MCF 10A (cell line): ENCODE data around the gene FBXO10. TPM values are rescaled to one million over a fixed set of nuclear protein-coding genes. Genes with fewer than 3 reads are reported as not detected.

Experiments used
- BruUV-seq: library from RNA; stranded (reverse); fragments of 400-500 nt; replicated peaks from 2 replicates; lab custom pipeline; 2021; lab: Mats Ljungman, UMichigan
- CTCF ChIA-PET: fragments of 300-600 bp; sonication (Branson Sonifier 250); formaldehyde crosslinking; extraction: SDS; loops from one replicate; lab custom pipeline; 2021; ENCODE audit warnings: antibody characterized with exemption, inconsistent platforms; lab: Yijun Ruan, JAX
- POLR2A ChIA-PET: fragments of 300-600, 350-650 bp; sonication (Branson Sonifier 250); formaldehyde crosslinking; extraction: SDS; loops from one replicate; lab custom pipeline; 2020; ENCODE audit warnings: antibody characterized with exemption, inconsistent platforms; lab: Yijun Ruan, JAX
- DNase-seq: peaks from one replicate; pipeline ENCODE4 v3.0.0-alpha.2; 2018; ENCODE audit not compliant: unreplicated experiment
- H3K27ac Mint-ChIP-seq: one replicate; pipeline ENCODE4 v1.8.0; 2022; ENCODE audit warnings: mild to moderate bottlenecking, low read depth, mixed read lengths; ENCODE audit not compliant: unreplicated experiment
- H3K27me3 Mint-ChIP-seq: one replicate; pipeline ENCODE4 v1.8.0; 2022; ENCODE audit warnings: mixed read lengths; ENCODE audit not compliant: insufficient read depth, unreplicated experiment
- H3K36me3 Mint-ChIP-seq: one replicate; pipeline ENCODE4 v1.8.0; 2022; ENCODE audit warnings: mild to moderate bottlenecking, moderate library complexity, mixed read lengths; ENCODE audit not compliant: insufficient read depth, unreplicated experiment
- H3K4me1 Mint-ChIP-seq: one replicate; pipeline ENCODE4 v1.8.0; 2022; ENCODE audit warnings: mixed read lengths; ENCODE audit not compliant: insufficient read depth, unreplicated experiment
- H3K4me3 Mint-ChIP-seq: one replicate; pipeline ENCODE4 v1.8.0; 2022; ENCODE audit warnings: mild to moderate bottlenecking, moderate library complexity, mixed read lengths; ENCODE audit not compliant: unreplicated experiment
- H3K9me3 Mint-ChIP-seq: one replicate; pipeline ENCODE4 v1.8.0; 2022; ENCODE audit warnings: mixed read lengths; ENCODE audit not compliant: unreplicated experiment
- intact Hi-C: fragments of 100-400 bp; cut with micrococcal nuclease; formaldehyde crosslinking; loops from 2 replicates; pipeline ENCODE4 v1.14.1; 2022
- total RNA-seq: library from RNA; stranded (reverse); gene quantifications from 2 replicates; pipeline ENCODE4 v1.2.3, GENCODE V29; 2022
- TF ChIP-seq, protein P1 (sequence below): fragments of 200-600 bp; IDR thresholded peaks from one replicate; pipeline ENCODE4 v1.8.0; 2022; ENCODE audit warnings: antibody characterized with exemption, mild to moderate bottlenecking; ENCODE audit not compliant: unreplicated experiment

The FBXO10 gene
- total RNA-seq, 1 experiment from 2014 or later = 3.4 TPM

DNA sequence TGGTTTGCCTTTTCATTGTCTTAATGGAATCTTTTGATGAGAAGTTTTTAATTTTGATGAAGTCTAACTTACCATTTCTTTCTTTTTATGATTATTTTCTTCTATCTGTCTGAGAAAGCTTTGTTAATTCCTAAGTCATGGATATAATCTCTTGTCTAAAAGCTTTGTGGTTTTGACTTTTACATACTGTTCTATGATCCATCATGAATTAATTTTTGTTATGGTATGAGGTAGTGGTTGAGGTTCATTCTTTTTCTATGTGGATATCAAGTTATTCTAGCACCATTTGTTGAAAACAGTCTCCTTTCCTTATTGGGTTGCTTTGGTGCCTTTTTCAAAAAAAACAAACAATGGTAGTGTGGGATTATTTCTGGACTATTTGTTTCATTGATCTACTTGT, 20.4 kb downstream of the FBXO10 start:
- intact Hi-C loops = no loop called here
- TF ChIP-seq, protein P1, sequence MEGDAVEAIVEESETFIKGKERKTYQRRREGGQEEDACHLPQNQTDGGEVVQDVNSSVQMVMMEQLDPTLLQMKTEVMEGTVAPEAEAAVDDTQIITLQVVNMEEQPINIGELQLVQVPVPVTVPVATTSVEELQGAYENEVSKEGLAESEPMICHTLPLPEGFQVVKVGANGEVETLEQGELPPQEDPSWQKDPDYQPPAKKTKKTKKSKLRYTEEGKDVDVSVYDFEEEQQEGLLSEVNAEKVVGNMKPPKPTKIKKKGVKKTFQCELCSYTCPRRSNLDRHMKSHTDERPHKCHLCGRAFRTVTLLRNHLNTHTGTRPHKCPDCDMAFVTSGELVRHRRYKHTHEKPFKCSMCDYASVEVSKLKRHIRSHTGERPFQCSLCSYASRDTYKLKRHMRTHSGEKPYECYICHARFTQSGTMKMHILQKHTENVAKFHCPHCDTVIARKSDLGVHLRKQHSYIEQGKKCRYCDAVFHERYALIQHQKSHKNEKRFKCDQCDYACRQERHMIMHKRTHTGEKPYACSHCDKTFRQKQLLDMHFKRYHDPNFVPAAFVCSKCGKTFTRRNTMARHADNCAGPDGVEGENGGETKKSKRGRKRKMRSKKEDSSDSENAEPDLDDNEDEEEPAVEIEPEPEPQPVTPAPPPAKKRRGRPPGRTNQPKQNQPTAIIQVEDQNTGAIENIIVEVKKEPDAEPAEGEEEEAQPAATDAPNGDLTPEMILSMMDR = no peak
- no peaks in the 10 kb centered on the region for H3K9me3 Mint-ChIP-seq
- no peak overlapping the region for H3K4me3 Mint-ChIP-seq
- no peaks in the 10 kb centered on the region for H3K27me3 Mint-ChIP-seq
- H3K27ac Mint-ChIP-seq = no peak overlapping the region
- no TSS peak for BruUV-seq
- H3K36me3 Mint-ChIP-seq = no peaks in the 10 kb centered on the region
- ChIA-PET CTCF (no interaction called here), POLR2A (no interaction called here)
- DNase-seq = no peak
- H3K4me1 Mint-ChIP-seq = no peaks in the 10 kb centered on the region

GRCh38 chr9:37554318-37554717, 21.9 kb downstream of the FBXO10 start:
- BruUV-seq = no TSS peak
- Mint-ChIP-seq H3K4me1 (no peaks in the 10 kb centered on the region), H3K9me3 (no peaks in the 10 kb centered on the region), H3K27ac (no peak overlapping the region), H3K27me3 (no peaks in the 10 kb centered on the region), H3K4me3 (no peak overlapping the region), H3K36me3 (no peaks in the 10 kb centered on the region)
- CTCF ChIA-PET = no interaction called here
- POLR2A ChIA-PET = no interaction called here
- DNase-seq = no peak
- intact Hi-C loops = no loop called here
- TF ChIP-seq, protein P1 = no peak

- intact Hi-C loops = no loop called here
- no peaks in the 10 kb centered on the region for H3K27me3 Mint-ChIP-seq
- ChIA-PET CTCF (no interaction called here), POLR2A (no interaction called here)
- TF ChIP-seq, protein P1 = no peak
- BruUV-seq = no TSS peak
- H3K4me3 Mint-ChIP-seq = no peak overlapping the region
- no peak overlapping the region for H3K27ac Mint-ChIP-seq
- no peak for DNase-seq
- H3K36me3 Mint-ChIP-seq = no peaks in the 10 kb centered on the region
- H3K4me1 Mint-ChIP-seq = no peaks in the 10 kb centered on the region
- no peaks in the 10 kb centered on the region for H3K9me3 Mint-ChIP-seq
Observed at GRCh38 chr9:37551888-37552287, 24.3 kb downstream of the FBXO10 start.

DNA sequence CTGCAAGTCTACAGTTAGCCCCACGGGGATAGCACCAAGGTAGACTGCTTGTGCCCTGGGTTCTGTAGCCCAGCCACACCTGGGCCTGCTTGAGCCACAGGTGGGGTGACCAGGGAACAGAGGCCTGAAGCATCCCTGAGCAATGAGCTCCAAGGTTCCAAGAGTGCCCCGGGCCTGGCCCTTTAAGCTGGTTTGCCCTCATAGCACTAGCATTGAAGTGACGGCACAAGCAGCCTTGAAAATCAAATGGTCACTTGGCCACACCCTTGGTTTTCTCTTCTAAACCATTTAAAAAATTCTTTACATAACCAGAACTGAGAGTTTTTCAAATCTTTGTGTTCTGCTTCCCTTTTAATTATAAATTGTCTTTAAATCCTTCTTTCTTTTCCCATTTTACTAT, 24.7 kb downstream of the FBXO10 start:
- BruUV-seq = no TSS peak
- Mint-ChIP-seq H3K9me3 (no peaks in the 10 kb centered on the region), H3K36me3 (no peaks in the 10 kb centered on the region), H3K27me3 (no peaks in the 10 kb centered on the region), H3K4me3 (no peak overlapping the region), H3K4me1 (no peaks in the 10 kb centered on the region), H3K27ac (no peak overlapping the region)
- POLR2A ChIA-PET = no interaction called here
- CTCF ChIA-PET = no interaction called here
- intact Hi-C loops = no loop called here
- TF ChIP-seq, protein P1 = no peak
- DNase-seq = no peak
